HepG2 (cell line): Measurements from ENCODE around the gene FLT3LG. TPM values are rescaled to one million over a fixed set of nuclear protein-coding genes. Genes with fewer than 3 reads are reported as not detected.

Experiments
- ASH2L ChIP-seq: fragments of 300-600, 200-600 bp; sonication (generic); IDR thresholded peaks from 2 replicates; pipeline ENCODE4 v1.7.0; 2017; ENCODE audit warnings: low read depth, mild to moderate bottlenecking, moderate library complexity, mixed read lengths, low read length; ENCODE audit not compliant: insufficient read length
- CAMTA2 ChIP-seq: sonication (generic); formaldehyde crosslinking; IDR thresholded peaks from 2 replicates; pipeline ENCODE4 v1.4.0; 2020; ENCODE audit warnings: mild to moderate bottlenecking, missing genetic modification reagents, borderline replicate concordance
- CREB3 ChIP-seq: sonication (generic); formaldehyde crosslinking; IDR thresholded peaks from 2 replicates; pipeline ENCODE4 v1.5.0; 2020; ENCODE audit warnings: missing genetic modification reagents
- DBP ChIP-seq: sonication (generic); formaldehyde crosslinking; IDR thresholded peaks from 2 replicates; pipeline ENCODE4 v1.4.0; 2020; ENCODE audit warnings: missing genetic modification reagents; ENCODE audit errors: not compliant biosample characterization
- FOXA3 ChIP-seq: IDR thresholded peaks from 2 replicates; pipeline ENCODE4 v1.6.1; 2016; ENCODE audit warnings: missing genetic modification reagents, missing compliant biosample characterization
- GTF3A ChIP-seq: sonication (generic); formaldehyde crosslinking; conservative IDR thresholded peaks from 2 replicates; pipeline ENCODE4 v1.4.0; 2020; ENCODE audit warnings: mild to moderate bottlenecking, missing genetic modification reagents
- KDM1A ChIP-seq: IDR thresholded peaks from 2 replicates; pipeline ENCODE4 v1.6.1; 2016; ENCODE audit warnings: missing compliant biosample characterization
- KLF13 ChIP-seq: sonication (generic); formaldehyde crosslinking; IDR thresholded peaks from 2 replicates; pipeline ENCODE4 v1.4.0; 2020; ENCODE audit warnings: mild to moderate bottlenecking, missing genetic modification reagents
- MEIS1 ChIP-seq: sonication (generic); formaldehyde crosslinking; IDR thresholded peaks from 2 replicates; pipeline ENCODE4 v1.9.0; 2021; ENCODE audit warnings: mild to moderate bottlenecking, missing genetic modification reagents, moderate library complexity, borderline replicate concordance
- NFE2 ChIP-seq: sonication (generic); formaldehyde crosslinking; IDR thresholded peaks from 2 replicates; pipeline ENCODE4 v1.4.0; 2020; ENCODE audit warnings: missing genetic modification reagents
- PREB ChIP-seq: sonication (generic); formaldehyde crosslinking; IDR thresholded peaks from 2 replicates; pipeline ENCODE4 v1.4.0; 2020; ENCODE audit warnings: missing genetic modification reagents
- STAT5B ChIP-seq: sonication (generic); formaldehyde crosslinking; IDR thresholded peaks from 2 replicates; pipeline ENCODE4 v1.4.0; 2020; ENCODE audit warnings: missing genetic modification reagents
- SUZ12 ChIP-seq: fragments of 150-350 bp; IDR thresholded peaks from 2 replicates; pipeline ENCODE4 v1.6.1; 2014; ENCODE audit warnings: low read depth, low read length
- TAF15 ChIP-seq: fragments of 200-400 bp; formaldehyde crosslinking; IDR thresholded peaks from one replicate; pipeline ENCODE4 v1.6.1; 2018; ENCODE audit warnings: mild to moderate bottlenecking, low read depth, low read length; ENCODE audit not compliant: poor library complexity, severe bottlenecking
- TEAD3 ChIP-seq: optimal IDR thresholded peaks from 2 replicates; pipeline ENCODE3; 2016; ENCODE audit warnings: borderline replicate concordance
- YEATS4 ChIP-seq: sonication (generic); formaldehyde crosslinking; IDR thresholded peaks from 2 replicates; pipeline ENCODE4 v1.4.0; 2020; ENCODE audit warnings: missing genetic modification reagents, borderline replicate concordance
- ZHX2 ChIP-seq, 2 experiments: sonication (generic) in 1 of 2; formaldehyde crosslinking in 1 of 2; IDR thresholded peaks; 2 replicates each; pipeline versions ENCODE4 v1.6.1 to v1.9.0; 2014 to 2022; ENCODE audit warnings: antibody characterized with exemption in 1 of 2, borderline replicate concordance in 1 of 2, inconsistent platforms in 1 of 2, low read depth in 1 of 2, missing genetic modification reagents in 1 of 2
- ZNF230 ChIP-seq: sonication (generic); formaldehyde crosslinking; IDR thresholded peaks from 2 replicates; pipeline ENCODE4 v1.4.0; 2020; ENCODE audit warnings: mild to moderate bottlenecking, missing genetic modification reagents
- ZNF317 ChIP-seq: sonication (generic); formaldehyde crosslinking; IDR thresholded peaks from 2 replicates; pipeline ENCODE4 v1.5.0; 2020; ENCODE audit warnings: mild to moderate bottlenecking, missing genetic modification reagents
- ZNF564 ChIP-seq: sonication (generic); formaldehyde crosslinking; IDR thresholded peaks from 2 replicates; pipeline ENCODE4 v1.8.1; 2023; ENCODE audit warnings: mild to moderate bottlenecking, missing genetic modification reagents
- ZZZ3 ChIP-seq: sonication (generic); formaldehyde crosslinking; IDR thresholded peaks from 2 replicates; pipeline ENCODE4 v1.4.0; 2020; ENCODE audit warnings: missing genetic modification reagents, mild to moderate bottlenecking, borderline replicate concordance
- polyA plus RNA-seq, 8 experiments: library from polyadenylated mRNA; depleted of rRNA in 3 of 8; stranded (reverse) in 7 of 8; unstranded in 1 of 8; fragments of >200 nt; fragmentation: Illumina TruSeq in 4 of 8; extraction: Trizol in 4 of 8; gene quantifications; 2 replicates each; pipeline versions ENCODE4 v1.2.1 to v1.2.3, GENCODE V29; 2011 to 2016; ENCODE audit warnings: low read depth in 4 of 8, missing spikeins in 1 of 8, mixed read lengths in 1 of 8; ENCODE audit not compliant: insufficient read depth in 1 of 8
- total RNA-seq, 5 experiments: library from RNA; depleted of rRNA; stranded (reverse); fragments of >200 nt; fragmentation: Illumina TruSeq; extraction: Trizol; gene quantifications; 2 replicates each; pipeline ENCODE4 v1.2.3, GENCODE V29; 2016; ENCODE audit warnings: low read depth in 1 of 5

The FLT3LG gene
- total and polyA plus RNA-seq, 2 of the 13 experiments (the other 11 are each of a cell fraction or from before 2014, with no cell fraction given), result 1.5 to 2.6 TPM

- TF ChIP-seq DBP (CRISPR knock-in tag) (no peak), MEIS1 (no peak), YEATS4 (CRISPR knock-in tag) (no peak), CAMTA2 (no peak), ZNF230 (CRISPR knock-in tag) (no peak), TEAD3 (CRISPR knock-in tag) (peak; percentile 31), KDM1A (CRISPR knock-in tag) (peak; percentile 27; the same call in 1 of the 2 replicates), ZNF317 (no peak), CREB3 (CRISPR knock-in tag) (no peak), PREB (CRISPR knock-in tag) (no peak), ZZZ3 (CRISPR knock-in tag) (no peak), SUZ12 (no peak), TAF15 (no peak), ASH2L (no peak), GTF3A (no peak), FOXA3 (CRISPR knock-in tag) (no peak), NFE2 (CRISPR knock-in tag) (no peak), ZHX2 (IDR thresholded peaks at IDR 0.05; ENCODE audit: low read depth) (no peak), ZHX2 (CRISPR knock-in tag; IDR thresholded peaks at IDR 0.05; ENCODE audit: borderline replicate concordance) (no peak), KLF13 (CRISPR knock-in tag) (no peak), ZNF564 (no peak), STAT5B (CRISPR knock-in tag) (no peak)
Observed at GRCh38 chr19:49506575-49507105, 32.6 kb downstream of the FLT3LG start (continued).
